Neural progenitor cell (in vitro differentiated cells): Measurements from ENCODE around the gene FBXW10B. TPM values are rescaled to one million over a fixed set of nuclear protein-coding genes. Genes with fewer than 3 reads are reported as not detected.
"Not testable (repeated sequence)": the region's sequence is repeated elsewhere in the genome, so short reads cannot be mapped to it uniquely, and the experiment has no call there.

Source experiments
- DNase-seq: peaks from one replicate; pipeline ENCODE4 v3.0.0-alpha.2; 2016; ENCODE audit warnings: low spot score
- H2AFZ ChIP-seq: fragments of 200-600 bp; sonication (generic); replicated peaks from 2 replicates; pipeline ENCODE4 v1.6.1; 2016; ENCODE audit warnings: antibody characterized with exemption
- H3F3A ChIP-seq: fragments of 200-600 bp; sonication (generic); 2 replicates; pipeline ENCODE4 v1.6.1; 2016; ENCODE audit warnings: antibody characterized with exemption, low read depth
- H3K27ac ChIP-seq: fragments of 200-600 bp; sonication (generic); 2 replicates; pipeline ENCODE4 v1.5.1; 2016; ENCODE audit warnings: mild to moderate bottlenecking
- H3K27me3 ChIP-seq: fragments of 200-600 bp; sonication (generic); 2 replicates; pipeline ENCODE4 v1.6.1; 2016; ENCODE audit warnings: mild to moderate bottlenecking, moderate library complexity
- H3K36me3 ChIP-seq: fragments of 200-600 bp; sonication (generic); 2 replicates; pipeline ENCODE4 v1.5.1; 2016
- H3K4me1 ChIP-seq: fragments of 200-600 bp; sonication (generic); 2 replicates; pipeline ENCODE4 v1.6.1; 2016; ENCODE audit warnings: mixed run types
- H3K4me2 ChIP-seq: fragments of 200-600 bp; sonication (generic); 2 replicates; pipeline ENCODE4 v1.6.1; 2016
- H3K4me3 ChIP-seq: fragments of 200-600 bp; sonication (generic); 2 replicates; pipeline ENCODE4 v1.5.1; 2016
- H3K79me2 ChIP-seq: fragments of 200-600 bp; sonication (generic); 2 replicates; pipeline ENCODE4 v1.6.1; 2016; ENCODE audit warnings: low read depth
- H3K9ac ChIP-seq: fragments of 200-600 bp; sonication (generic); 2 replicates; pipeline ENCODE4 v1.6.1; 2016
- H3K9me3 ChIP-seq: fragments of 200-600 bp; sonication (generic); 2 replicates; pipeline ENCODE4 v1.5.1; 2016; ENCODE audit warnings: low read depth
- H4K20me1 ChIP-seq: fragments of 200-600 bp; sonication (generic); 2 replicates; pipeline ENCODE4 v1.6.1; 2016; ENCODE audit warnings: low read depth
- H3K27ac Mint-ChIP-seq: 3 replicates; pipeline ENCODE4 v1.8.0; 2021; ENCODE audit warnings: mixed read lengths
- H3K27me3 Mint-ChIP-seq: 2 replicates; pipeline ENCODE4 v1.8.0; 2022; ENCODE audit warnings: low read depth, mild to moderate bottlenecking, inconsistent platforms, moderate library complexity, mixed read lengths; ENCODE audit not compliant: insufficient read depth
- H3K36me3 Mint-ChIP-seq: 3 replicates; pipeline ENCODE4 v1.8.0; 2021; ENCODE audit warnings: mixed read lengths
- H3K4me1 Mint-ChIP-seq: 3 replicates; pipeline ENCODE4 v1.8.0; 2021; ENCODE audit warnings: mixed read lengths
- H3K4me3 Mint-ChIP-seq: 3 replicates; pipeline ENCODE4 v1.8.0; 2021; ENCODE audit warnings: mild to moderate bottlenecking, moderate library complexity, mixed read lengths
- H3K9me3 Mint-ChIP-seq: 3 replicates; pipeline ENCODE4 v1.8.0; 2020; ENCODE audit warnings: mixed read lengths
- CTCF ChIP-seq: fragments of 200-600 bp; sonication (generic); IDR thresholded peaks from 2 replicates; pipeline ENCODE4 v1.5.1; 2017; ENCODE audit warnings: antibody characterized with exemption, mild to moderate bottlenecking
- EZH2 ChIP-seq: fragments of 200-600 bp; sonication (generic); IDR thresholded peaks from 2 replicates; pipeline ENCODE4 v1.6.1; 2017; ENCODE audit warnings: antibody characterized with exemption, mild to moderate bottlenecking, moderate library complexity
- EZH2phosphoT487 ChIP-seq: fragments of 200-600 bp; sonication (generic); IDR thresholded peaks from 2 replicates; pipeline ENCODE4 v1.6.1; 2017; ENCODE audit warnings: antibody characterized with exemption
- total RNA-seq: library from RNA; depleted of rRNA; stranded (reverse); fragments of >200 nt; gene quantifications from 2 replicates; pipeline ENCODE4 v1.2.3, GENCODE V29; 2015; ENCODE audit warnings: low replicate concordance

Gene FBXW10B
- total RNA-seq, 1 donor from 2014 or later: not detected

- Histone ChIP-seq H4K20me1 (no peaks in the 10 kb centered on the region), H3K27me3 (no peaks in the 10 kb centered on the region), H3K9ac (no peak overlapping the region), H3K36me3 (no peaks in the 10 kb centered on the region), H3K27ac (no peak overlapping the region), H3K9me3 (no peaks in the 10 kb centered on the region), H3K79me2 (no peaks in the 10 kb centered on the region), H2AFZ (no peak overlapping the region), H3K4me3 (no peak overlapping the region), H3F3A (peaks cover 8% of the 10 kb centered on the region), H3K4me1 (peaks cover 10% of the 10 kb centered on the region), H3K4me2 (no peak overlapping the region)
- no peak overlapping the region for H3K27ac Mint-ChIP-seq
- peaks cover 39% of the 10 kb centered on the region for H3K4me1 Mint-ChIP-seq
- no peaks in the 10 kb centered on the region for H3K9me3 Mint-ChIP-seq
- no peak overlapping the region for H3K4me3 Mint-ChIP-seq
- H3K27me3 Mint-ChIP-seq: no peaks in the 10 kb centered on the region
- TF ChIP-seq CTCF (no peak), EZH2 (no peak), EZH2phosphoT487 (no peak)
- no peak for DNase-seq
- H3K36me3 Mint-ChIP-seq: peaks cover 2% of the 10 kb centered on the region
Measured at GRCh38 chr17:15648386-15648785, 28.9 kb upstream of the FBXW10B start.

GRCh38 chr17:15645942-15646312 lies 26.4 kb upstream of the FBXW10B start:
- H3K27me3 Mint-ChIP-seq, H3K9me3 Mint-ChIP-seq, H3K9me3 ChIP-seq, H4K20me1 ChIP-seq, H3K4me3 ChIP-seq, H3K36me3 ChIP-seq, H2AFZ ChIP-seq, H3F3A ChIP-seq, H3K9ac ChIP-seq, H3K27me3 ChIP-seq, H3K79me2 ChIP-seq, H3K4me1 ChIP-seq, H3K36me3 Mint-ChIP-seq, H3K27ac ChIP-seq: not testable (repeated sequence)
- peaks cover 22% of the 10 kb centered on the region for H3K4me1 Mint-ChIP-seq
- peak; percentile 45 for DNase-seq
- H3K4me2 ChIP-seq: peak overlapping the region; percentile 56
- peak overlapping the region; percentile 25 for H3K4me3 Mint-ChIP-seq
- peak overlapping the region; percentile 82 for H3K27ac Mint-ChIP-seq

- H3K36me3 Mint-ChIP-seq, H2AFZ ChIP-seq, H3K36me3 ChIP-seq, H3K27me3 ChIP-seq, H3K27ac ChIP-seq, H4K20me1 ChIP-seq, H3K4me3 ChIP-seq, H3K27me3 Mint-ChIP-seq, H3K9ac ChIP-seq, H3K4me1 ChIP-seq, H3F3A ChIP-seq, H3K79me2 ChIP-seq, H3K9me3 ChIP-seq, H3K9me3 Mint-ChIP-seq: not testable (repeated sequence)
- Mint-ChIP-seq H3K4me1 (peaks cover 19% of the 10 kb centered on the region), H3K27ac (peak overlapping the region; percentile 82), H3K4me3 (peak overlapping the region; percentile 25)
- peak overlapping the region; percentile 56 for H3K4me2 ChIP-seq
- DNase-seq: peak; percentile 56
Measured at GRCh38 chr17:15645099-15645941, 25.8 kb upstream of the FBXW10B start.

- H3K36me3 ChIP-seq, H3K79me2 ChIP-seq, H3K9me3 ChIP-seq, H3K4me3 ChIP-seq, H4K20me1 ChIP-seq, H3K4me1 ChIP-seq, H3F3A ChIP-seq, H3K9me3 Mint-ChIP-seq, H3K27ac ChIP-seq, H3K36me3 Mint-ChIP-seq, H3K9ac ChIP-seq, DNase-seq, H3K4me3 Mint-ChIP-seq, H2AFZ ChIP-seq, H3K27me3 Mint-ChIP-seq, H3K27me3 ChIP-seq, H3K27ac Mint-ChIP-seq, H3K4me2 ChIP-seq: not testable (repeated sequence)
- peaks cover 11% of the 10 kb centered on the region for H3K4me1 Mint-ChIP-seq
Measured at GRCh38 chr17:15642505-15643251, 23.2 kb upstream of the FBXW10B start.

- H3K9ac ChIP-seq, H3K27me3 Mint-ChIP-seq, H3K9me3 Mint-ChIP-seq, H4K20me1 ChIP-seq, H3K4me3 Mint-ChIP-seq, H3K79me2 ChIP-seq, H2AFZ ChIP-seq, H3K36me3 ChIP-seq, DNase-seq, H3F3A ChIP-seq, H3K4me1 ChIP-seq, H3K4me3 ChIP-seq, H3K27ac Mint-ChIP-seq, H3K9me3 ChIP-seq, H3K4me2 ChIP-seq, H3K36me3 Mint-ChIP-seq, H3K27ac ChIP-seq, H3K27me3 ChIP-seq: not testable (repeated sequence)
- H3K4me1 Mint-ChIP-seq: peaks cover 11% of the 10 kb centered on the region
Measured at GRCh38 chr17:15642014-15642413, 22.5 kb upstream of the FBXW10B start.

- not testable (repeated sequence) for H3K27me3 ChIP-seq, H3K4me1 Mint-ChIP-seq, DNase-seq
Measured at GRCh38 chr17:15630930-15631453, 11.5 kb upstream of the FBXW10B start.

GRCh38 chr17:15629991-15630390 lies 10.5 kb upstream of the FBXW10B start:
- not testable (repeated sequence) for H3K4me1 ChIP-seq, H3K27ac ChIP-seq, H3K36me3 Mint-ChIP-seq, H3K9me3 ChIP-seq, H3K36me3 ChIP-seq, H3K27me3 ChIP-seq, H3K4me3 Mint-ChIP-seq, H3K9me3 Mint-ChIP-seq, H3K27ac Mint-ChIP-seq, H2AFZ ChIP-seq, H3F3A ChIP-seq, H3K27me3 Mint-ChIP-seq, H3K4me2 ChIP-seq, DNase-seq, H3K4me3 ChIP-seq, H4K20me1 ChIP-seq, H3K9ac ChIP-seq, H3K4me1 Mint-ChIP-seq, H3K79me2 ChIP-seq

More at GRCh38 chr17:15630930-15631453, 11.5 kb upstream of the FBXW10B start:
- H3K9me3 Mint-ChIP-seq, H3K4me3 ChIP-seq, H4K20me1 ChIP-seq, H3K27ac Mint-ChIP-seq, H3K4me3 Mint-ChIP-seq, H3F3A ChIP-seq, H3K27ac ChIP-seq, H2AFZ ChIP-seq, H3K36me3 Mint-ChIP-seq, H3K27me3 Mint-ChIP-seq, H3K4me1 ChIP-seq, H3K79me2 ChIP-seq, H3K36me3 ChIP-seq, H3K9ac ChIP-seq, H3K9me3 ChIP-seq, H3K4me2 ChIP-seq: not testable (repeated sequence)
